WTC11 (cell line): ENCODE data around the gene SUCLG2. TPM values are rescaled to one million over a fixed set of nuclear protein-coding genes. Genes with fewer than 3 reads are reported as not detected.

Source experiments
- ATAC-seq: fragments of 200-7000 bp; cut with Tn5 transposase; 2 replicates; pipeline ENCODE4 v1.10.0; 2021; ENCODE audit warnings: mild to moderate bottlenecking, moderate library complexity
- CTCF ChIA-PET: fragments of 300-600 bp; sonication (Branson Sonifier 250); formaldehyde crosslinking; loops from one replicate; lab custom pipeline; 2021; ENCODE audit warnings: antibody characterized with exemption; lab: Charles Lee
- POLR2A ChIA-PET: fragments of 350-600 bp; sonication (Branson Sonifier 250); formaldehyde crosslinking; loops from one replicate; lab custom pipeline; 2021; ENCODE audit warnings: antibody characterized with exemption; lab: Charles Lee
- DNase-seq: peaks from one replicate; pipeline ENCODE4 v3.0.0; 2021; ENCODE audit warnings: low spot score
- H3K27ac Mint-ChIP-seq: 2 replicates; pipeline ENCODE4 v1.8.0; 2021; ENCODE audit warnings: mixed read lengths
- H3K27me3 Mint-ChIP-seq: 2 replicates; pipeline ENCODE4 v1.8.0; 2021; ENCODE audit warnings: low read depth, mild to moderate bottlenecking, moderate library complexity, mixed read lengths
- H3K36me3 Mint-ChIP-seq: 2 replicates; pipeline ENCODE4 v1.8.0; 2021; ENCODE audit warnings: mixed read lengths
- H3K4me1 Mint-ChIP-seq: 2 replicates; pipeline ENCODE4 v1.8.0; 2022; ENCODE audit warnings: mixed read lengths
- H3K4me3 Mint-ChIP-seq: 2 replicates; pipeline ENCODE4 v1.8.0; 2021; ENCODE audit warnings: mild to moderate bottlenecking, moderate library complexity, mixed read lengths
- H3K9me3 Mint-ChIP-seq: 2 replicates; pipeline ENCODE4 v1.8.0; 2021; ENCODE audit warnings: mixed read lengths
- AFF4 ChIP-seq: sonication (generic); formaldehyde crosslinking; IDR thresholded peaks from 2 replicates; pipeline ENCODE4 v1.8.1; 2023; ENCODE audit warnings: mild to moderate bottlenecking, missing genetic modification reagents, borderline replicate concordance
- AR ChIP-seq: fragments of 250-450 bp; sonication (Bioruptor Pico); IDR thresholded peaks from 2 replicates; pipeline ENCODE4 v1.9.0; 2021; ENCODE audit warnings: mild to moderate bottlenecking
- ATF3 ChIP-seq: sonication (generic); formaldehyde crosslinking; conservative IDR thresholded peaks from 2 replicates; pipeline ENCODE4 v1.8.1; 2022; ENCODE audit warnings: mild to moderate bottlenecking, missing genetic modification reagents
- CDX4 ChIP-seq: fragments of 250-450 bp; sonication (Bioruptor Pico); IDR thresholded peaks from 2 replicates; pipeline ENCODE4 v1.9.0; 2021; ENCODE audit warnings: moderate library complexity, mild to moderate bottlenecking, inconsistent platforms, borderline replicate concordance
- ELF4 ChIP-seq: sonication (generic); formaldehyde crosslinking; IDR thresholded peaks from 2 replicates; pipeline ENCODE4 v1.8.1; 2022; ENCODE audit warnings: low read depth, mild to moderate bottlenecking, moderate library complexity, missing genetic modification reagents
- ESRRA ChIP-seq: sonication (generic); formaldehyde crosslinking; IDR thresholded peaks from 2 replicates; pipeline ENCODE4 v1.8.1; 2022; ENCODE audit warnings: mild to moderate bottlenecking, missing genetic modification reagents, borderline replicate concordance
- FOXP1 ChIP-seq: sonication (generic); formaldehyde crosslinking; IDR thresholded peaks from 2 replicates; pipeline ENCODE4 v1.8.0; 2022; ENCODE audit warnings: missing genetic modification reagents, mild to moderate bottlenecking, moderate library complexity, borderline replicate concordance
- GABPB1 ChIP-seq: sonication (generic); formaldehyde crosslinking; IDR thresholded peaks from 2 replicates; pipeline ENCODE4 v1.8.1; 2023; ENCODE audit warnings: mild to moderate bottlenecking, missing genetic modification reagents
- HMGXB4 ChIP-seq: sonication (generic); formaldehyde crosslinking; IDR thresholded peaks from 2 replicates; pipeline ENCODE4 v1.8.1; 2023; ENCODE audit warnings: mild to moderate bottlenecking, moderate library complexity, missing genetic modification reagents
- JUN ChIP-seq: sonication (generic); formaldehyde crosslinking; IDR thresholded peaks from 2 replicates; pipeline ENCODE4 v1.8.0; 2023; ENCODE audit warnings: mild to moderate bottlenecking, missing genetic modification reagents
- MYBL2 ChIP-seq: sonication (generic); formaldehyde crosslinking; IDR thresholded peaks from 2 replicates; pipeline ENCODE4 v1.8.1; 2023; ENCODE audit warnings: mild to moderate bottlenecking, moderate library complexity, missing genetic modification reagents
- NFATC4 ChIP-seq: fragments of 250-450 bp; sonication (Bioruptor Pico); IDR thresholded peaks from 2 replicates; pipeline ENCODE4 v1.9.0; 2021; ENCODE audit warnings: mild to moderate bottlenecking
- RELA ChIP-seq: sonication (generic); formaldehyde crosslinking; IDR thresholded peaks from 2 replicates; pipeline ENCODE4 v1.8.1; 2022; ENCODE audit warnings: missing genetic modification reagents, mild to moderate bottlenecking, borderline replicate concordance
- ZNF416 ChIP-seq: fragments of 250-450 bp; sonication (Bioruptor Pico); IDR thresholded peaks from 2 replicates; pipeline ENCODE4 v1.9.0; 2021; ENCODE audit warnings: mild to moderate bottlenecking, inconsistent platforms
- ZNF423 ChIP-seq: fragments of 250-450 bp; sonication (Bioruptor Pico); IDR thresholded peaks from 2 replicates; pipeline ENCODE4 v2.1.2; 2022; ENCODE audit warnings: mild to moderate bottlenecking, moderate library complexity
- ZNF425 ChIP-seq: fragments of 250-450 bp; sonication (Bioruptor Pico); conservative IDR thresholded peaks from 2 replicates; pipeline ENCODE4 v1.9.0; 2021; ENCODE audit warnings: mild to moderate bottlenecking
- ZSCAN18 ChIP-seq: fragments of 250-450 bp; sonication (Bioruptor Pico); IDR thresholded peaks from 2 replicates; pipeline ENCODE4 v2.1.2; 2022; ENCODE audit warnings: mild to moderate bottlenecking, moderate library complexity
- total RNA-seq: library from RNA; stranded (reverse); gene quantifications from 3 replicates; pipeline ENCODE4 v1.2.3, GENCODE V29; 2021

SUCLG2 gene
- total RNA-seq, 1 experiment from 2014 or later = 39.7 TPM

- TF ChIP-seq ZSCAN18 (CRISPR knock-in tag) (no peak), GABPB1 (CRISPR knock-in tag) (no peak), FOXP1 (CRISPR knock-in tag) (no peak)
Observed at GRCh38 chr3:67346081-67346480, 308.3 kb downstream of the SUCLG2 start (continued).

- DNase-seq = no peak
- H3K27me3 Mint-ChIP-seq = no peaks in the 10 kb centered on the region; the same call in 1 of the 2 replicates
- POLR2A ChIA-PET = no interaction called here
- CTCF ChIA-PET = no interaction called here
- H3K36me3 Mint-ChIP-seq = 0 out of 2 replicates have a peak, but pooled peaks cover 4% of the 10 kb centered on the region
- H3K9me3 Mint-ChIP-seq = peaks cover 31% of the 10 kb centered on the region
- TF ChIP-seq RELA (CRISPR knock-in tag) (no peak), CDX4 (CRISPR knock-in tag) (no peak), ESRRA (CRISPR knock-in tag) (no peak), ZNF423 (no peak), ELF4 (CRISPR knock-in tag) (no peak), JUN (no peak), ZNF416 (no peak), ATF3 (CRISPR knock-in tag) (no peak), ZNF425 (CRISPR knock-in tag) (no peak), NFATC4 (CRISPR knock-in tag) (no peak), MYBL2 (CRISPR knock-in tag) (no peak), HMGXB4 (CRISPR knock-in tag) (no peak), AFF4 (no peak), AR (CRISPR knock-in tag) (no peak)
- ATAC-seq = no peak
- H3K27ac Mint-ChIP-seq = no peak overlapping the region
- no peak overlapping the region for H3K4me3 Mint-ChIP-seq
- H3K4me1 Mint-ChIP-seq = no peaks in the 10 kb centered on the region
Observed at GRCh38 chr3:67335813-67336212, 318.6 kb downstream of the SUCLG2 start.
